22Rv1 (cell line): ENCODE data around the gene PRSS57.

ENCODE experiments used
- CTCF ChIP-seq: fragments of 450-650 bp; IDR thresholded peaks from 2 replicates; pipeline ENCODE4 v1.5.1; 2017; ENCODE audit warnings: mild to moderate bottlenecking
- ZFX ChIP-seq: fragments of 450-650 bp; IDR thresholded peaks from 2 replicates; pipeline ENCODE4 v1.6.1; 2017; ENCODE audit warnings: antibody characterized with exemption, borderline replicate concordance

- TF ChIP-seq CTCF, result no peak
- no peak for TF ChIP-seq ZFX
Observed at GRCh38 chr19:719636-720344, 24.5 kb upstream of the PRSS57 start.
